Activated naive CD4-positive, alpha-beta T cell treated with anti-CD3 and anti-CD28 coated beads, Interleukin-2, amount 10 ng/mL, durations not matched to agents 7 days and 5 days (primary cell): Measurements from ENCODE around the gene RAB44.
"Not testable (repeated sequence)": the region's sequence is repeated elsewhere in the genome, so short reads cannot be mapped to it uniquely, and the experiment has no call there.

Experiments
- CTCF ChIA-PET: fragments of 350-600 bp; sonication (Branson Sonifier 250); formaldehyde crosslinking; loops from one replicate; lab custom pipeline; 2021; ENCODE audit warnings: antibody characterized with exemption; lab: Charles Lee
- DNase-seq: peaks from one replicate; pipeline ENCODE4 v3.0.0-alpha.2; 2020
- H3K27ac Mint-ChIP-seq: one replicate; pipeline ENCODE4 v1.8.0; 2021; ENCODE audit warnings: mild to moderate bottlenecking, moderate library complexity, mixed read lengths
- H3K27me3 Mint-ChIP-seq: one replicate; pipeline ENCODE4 v1.8.0; 2021; ENCODE audit warnings: mild to moderate bottlenecking, mixed read lengths
- H3K36me3 Mint-ChIP-seq: one replicate; pipeline ENCODE4 v1.8.0; 2021; ENCODE audit warnings: mixed read lengths
- H3K4me1 Mint-ChIP-seq: one replicate; pipeline ENCODE4 v1.8.0; 2021; ENCODE audit warnings: mixed read lengths
- H3K4me3 Mint-ChIP-seq: one replicate; pipeline ENCODE4 v1.8.0; 2021; ENCODE audit warnings: mild to moderate bottlenecking, moderate library complexity, mixed read lengths
- H3K9me3 Mint-ChIP-seq: one replicate; pipeline ENCODE4 v1.8.0; 2021; ENCODE audit warnings: mixed read lengths

Gene RAB44

GRCh38 chr6:36700831-36701230, 3.2 kb downstream of the RAB44 start:
- no peak overlapping the region for H3K4me3 Mint-ChIP-seq
- no peak overlapping the region for H3K27ac Mint-ChIP-seq
- CTCF ChIA-PET = no interaction called here
- peaks cover 47% of the 10 kb centered on the region for H3K27me3 Mint-ChIP-seq
- peaks cover 23% of the 10 kb centered on the region for H3K4me1 Mint-ChIP-seq
- H3K9me3 Mint-ChIP-seq = no peaks in the 10 kb centered on the region
- H3K36me3 Mint-ChIP-seq = no peaks in the 10 kb centered on the region
- no peak for DNase-seq

- Mint-ChIP-seq H3K36me3 (no peaks in the 10 kb centered on the region), H3K4me3 (no peak overlapping the region), H3K9me3 (no peaks in the 10 kb centered on the region), H3K27ac (no peak overlapping the region), H3K27me3 (peaks cover 48% of the 10 kb centered on the region), H3K4me1 (peaks cover 19% of the 10 kb centered on the region)
- CTCF ChIA-PET = no interaction called here
- peak; percentile 42 for DNase-seq
Measured at GRCh38 chr6:36701401-36701991, 3.9 kb downstream of the RAB44 start.

- H3K9me3 Mint-ChIP-seq = no peaks in the 10 kb centered on the region
- no peak for DNase-seq
- CTCF ChIA-PET = no interaction called here
- H3K27me3 Mint-ChIP-seq = peaks cover 40% of the 10 kb centered on the region
- peaks cover 9% of the 10 kb centered on the region for H3K4me1 Mint-ChIP-seq
- H3K36me3 Mint-ChIP-seq = no peaks in the 10 kb centered on the region
- no peak overlapping the region for H3K4me3 Mint-ChIP-seq
- H3K27ac Mint-ChIP-seq = no peak overlapping the region
Measured at GRCh38 chr6:36702656-36703055, 5.0 kb downstream of the RAB44 start.

- Mint-ChIP-seq H3K4me1 (peaks cover 9% of the 10 kb centered on the region), H3K27me3 (peaks cover 36% of the 10 kb centered on the region), H3K9me3 (no peaks in the 10 kb centered on the region), H3K4me3 (no peak overlapping the region), H3K27ac (no peak overlapping the region), H3K36me3 (no peaks in the 10 kb centered on the region)
- CTCF ChIA-PET = no interaction called here
- DNase-seq = no peak
Measured at GRCh38 chr6:36703081-36703606, 5.5 kb downstream of the RAB44 start.

- no peaks in the 10 kb centered on the region for H3K36me3 Mint-ChIP-seq
- H3K9me3 Mint-ChIP-seq = no peaks in the 10 kb centered on the region
- no peak overlapping the region for H3K27ac Mint-ChIP-seq
- no peak overlapping the region for H3K4me3 Mint-ChIP-seq
- peaks cover 9% of the 10 kb centered on the region for H3K4me1 Mint-ChIP-seq
- no peak for DNase-seq
- peaks cover 30% of the 10 kb centered on the region for H3K27me3 Mint-ChIP-seq
- CTCF ChIA-PET = no interaction called here
Measured at GRCh38 chr6:36703982-36704381, 6.4 kb downstream of the RAB44 start.

GRCh38 chr6:36704961-36705577, 7.4 kb downstream of the RAB44 start:
- CTCF ChIA-PET, H3K4me1 Mint-ChIP-seq, H3K4me3 Mint-ChIP-seq, DNase-seq, H3K9me3 Mint-ChIP-seq, H3K36me3 Mint-ChIP-seq, H3K27ac Mint-ChIP-seq: not testable (repeated sequence)
- peaks cover 35% of the 10 kb centered on the region for H3K27me3 Mint-ChIP-seq

- Mint-ChIP-seq H3K36me3 (no peaks in the 10 kb centered on the region), H3K9me3 (no peaks in the 10 kb centered on the region), H3K4me1 (peaks cover 4% of the 10 kb centered on the region), H3K4me3 (no peak overlapping the region), H3K27me3 (peaks cover 40% of the 10 kb centered on the region), H3K27ac (no peak overlapping the region)
- no peak for DNase-seq
- CTCF ChIA-PET = no interaction called here
Measured at GRCh38 chr6:36706339-36706738, 8.7 kb downstream of the RAB44 start.

GRCh38 chr6:36712816-36713215, 15.2 kb downstream of the RAB44 start:
- Mint-ChIP-seq H3K4me1 (no peaks in the 10 kb centered on the region), H3K9me3 (no peaks in the 10 kb centered on the region), H3K27ac (no peak overlapping the region), H3K27me3 (peaks cover 53% of the 10 kb centered on the region), H3K36me3 (no peaks in the 10 kb centered on the region), H3K4me3 (no peak overlapping the region)
- CTCF ChIA-PET = interaction anchor here (1.7 kb wide), 1 partner anchor 54 kb away, joined by 3 read pairs; no protein-coding TSS in a partner anchor
- DNase-seq = no peak

- no peak for DNase-seq
- H3K27ac Mint-ChIP-seq = no peak overlapping the region
- CTCF ChIA-PET = no interaction called here
- no peak overlapping the region for H3K4me3 Mint-ChIP-seq
- no peaks in the 10 kb centered on the region for H3K36me3 Mint-ChIP-seq
- H3K27me3 Mint-ChIP-seq = peaks cover 59% of the 10 kb centered on the region
- H3K9me3 Mint-ChIP-seq = no peaks in the 10 kb centered on the region
- H3K4me1 Mint-ChIP-seq = no peaks in the 10 kb centered on the region
Measured at GRCh38 chr6:36713846-36714245, 16.2 kb downstream of the RAB44 start.

- no peak for DNase-seq
- no peaks in the 10 kb centered on the region for H3K36me3 Mint-ChIP-seq
- CTCF ChIA-PET = interaction anchor here (0.6 kb wide), 1 partner anchor 47 kb away, joined by 3 read pairs; no protein-coding TSS in a partner anchor
- no peak overlapping the region for H3K4me3 Mint-ChIP-seq
- H3K4me1 Mint-ChIP-seq = no peaks in the 10 kb centered on the region
- H3K9me3 Mint-ChIP-seq = no peaks in the 10 kb centered on the region
- peaks cover 56% of the 10 kb centered on the region for H3K27me3 Mint-ChIP-seq
- H3K27ac Mint-ChIP-seq = no peak overlapping the region
Measured at GRCh38 chr6:36714511-36714910, 16.9 kb downstream of the RAB44 start.

GRCh38 chr6:36715469-36715868, 17.8 kb downstream of the RAB44 start:
- Mint-ChIP-seq H3K27me3 (peaks cover 49% of the 10 kb centered on the region), H3K4me1 (no peaks in the 10 kb centered on the region), H3K36me3 (no peaks in the 10 kb centered on the region), H3K9me3 (no peaks in the 10 kb centered on the region), H3K27ac (no peak overlapping the region), H3K4me3 (no peak overlapping the region)
- CTCF ChIA-PET = no interaction called here
- DNase-seq = no peak

GRCh38 chr6:36716476-36717093, 19.0 kb downstream of the RAB44 start:
- Mint-ChIP-seq H3K4me1 (no peaks in the 10 kb centered on the region), H3K4me3 (no peak overlapping the region), H3K27me3 (peaks cover 47% of the 10 kb centered on the region), H3K27ac (no peak overlapping the region), H3K36me3 (no peaks in the 10 kb centered on the region), H3K9me3 (no peaks in the 10 kb centered on the region)
- CTCF ChIA-PET = no interaction called here
- DNase-seq = peak; percentile 11

- peak; percentile 8 for DNase-seq
- Mint-ChIP-seq H3K36me3 (no peaks in the 10 kb centered on the region), H3K27me3 (peaks cover 50% of the 10 kb centered on the region), H3K4me1 (no peaks in the 10 kb centered on the region), H3K4me3 (no peak overlapping the region), H3K27ac (no peak overlapping the region), H3K9me3 (no peaks in the 10 kb centered on the region)
- CTCF ChIA-PET = no interaction called here
Measured at GRCh38 chr6:36717231-36717825, 19.7 kb downstream of the RAB44 start.

GRCh38 chr6:36717871-36718540, 20.4 kb downstream of the RAB44 start:
- Mint-ChIP-seq H3K36me3 (no peaks in the 10 kb centered on the region), H3K27me3 (peaks cover 53% of the 10 kb centered on the region), H3K4me1 (no peaks in the 10 kb centered on the region), H3K9me3 (no peaks in the 10 kb centered on the region), H3K27ac (no peak overlapping the region), H3K4me3 (no peak overlapping the region)
- peak; percentile 14 for DNase-seq
- CTCF ChIA-PET = interaction anchor here (0.8 kb wide), 1 partner anchor 37 kb away, joined by 3 read pairs; no protein-coding TSS in a partner anchor
